ENCODE measurements around the gene SAMD14. TPM values are rescaled to one million over a fixed set of nuclear protein-coding genes. Genes with fewer than 3 reads are reported as not detected.

Gene SAMD14
- total and polyA plus RNA-seq, 11 donors = 0.44 to 3.9 (median 1.2) TPM

- intact Hi-C loops (cut with DNase I) = loop anchor here in 2 of 10 donors (5.0 kb wide), 2 partner anchors 64 to 74 kb away; no protein-coding TSS in a partner anchor
These were observed 46.8 kb upstream of the SAMD14 start for GRCh38 chr17:50176559-50177357.

GRCh38 chr17:50175035-50175807 lies 45.3 kb upstream of the SAMD14 start:
- TF ChIP-seq, protein P1, sequence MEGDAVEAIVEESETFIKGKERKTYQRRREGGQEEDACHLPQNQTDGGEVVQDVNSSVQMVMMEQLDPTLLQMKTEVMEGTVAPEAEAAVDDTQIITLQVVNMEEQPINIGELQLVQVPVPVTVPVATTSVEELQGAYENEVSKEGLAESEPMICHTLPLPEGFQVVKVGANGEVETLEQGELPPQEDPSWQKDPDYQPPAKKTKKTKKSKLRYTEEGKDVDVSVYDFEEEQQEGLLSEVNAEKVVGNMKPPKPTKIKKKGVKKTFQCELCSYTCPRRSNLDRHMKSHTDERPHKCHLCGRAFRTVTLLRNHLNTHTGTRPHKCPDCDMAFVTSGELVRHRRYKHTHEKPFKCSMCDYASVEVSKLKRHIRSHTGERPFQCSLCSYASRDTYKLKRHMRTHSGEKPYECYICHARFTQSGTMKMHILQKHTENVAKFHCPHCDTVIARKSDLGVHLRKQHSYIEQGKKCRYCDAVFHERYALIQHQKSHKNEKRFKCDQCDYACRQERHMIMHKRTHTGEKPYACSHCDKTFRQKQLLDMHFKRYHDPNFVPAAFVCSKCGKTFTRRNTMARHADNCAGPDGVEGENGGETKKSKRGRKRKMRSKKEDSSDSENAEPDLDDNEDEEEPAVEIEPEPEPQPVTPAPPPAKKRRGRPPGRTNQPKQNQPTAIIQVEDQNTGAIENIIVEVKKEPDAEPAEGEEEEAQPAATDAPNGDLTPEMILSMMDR (IDR thresholded peaks at IDR 0.05) = no peak
- TF ChIP-seq POLR2A (IDR thresholded peaks at IDR 0.05) = no peak
- DNase-seq (peak in 3 of 5 donors; percentile 22 to 56 (median 45)), ATAC-seq (no peak)
- WGBS, 4 donors = 86 to 94% (median 91%) methylated on average over 16 of the region's 16 CpGs
- Histone ChIP-seq H3K9me3 (no peaks in the 10 kb centered on the region), H3K36me3 (peaks cover 0 to 6% (median 0%) of the 10 kb centered on the region in 9 donors), H3K27ac (peak overlapping the region in 9 of 12 donors; percentile 7 to 95 (median 83)), H3K27me3 (no peaks in the 10 kb centered on the region), H3K4me3 (no peak overlapping the region), H3K4me1 (peaks cover 0 to 85% (median 46%) of the 10 kb centered on the region in 12 donors)
- intact Hi-C loops (cut with DNase I) = loop anchor here in 2 of 10 donors (5.0 kb wide), 2 partner anchors 63 to 73 kb away; no protein-coding TSS in a partner anchor

More at GRCh38 chr17:50176559-50177357, 46.8 kb upstream of the SAMD14 start:
- TF ChIP-seq POLR2A (IDR thresholded peaks at IDR 0.05) = no peak
- TF ChIP-seq, protein P1 (IDR thresholded peaks at IDR 0.05) = peak in 5 of 12 donors; percentile 6 to 38 (median 18)
- peaks cover 0 to 69% (median 42%) of the 10 kb centered on the region in 12 donors for H3K4me1 ChIP-seq
- no peaks in the 10 kb centered on the region for H3K36me3 ChIP-seq
- peak in 1 of 4 donors; percentile 10 for ATAC-seq
- no peak overlapping the region for H3K4me3 ChIP-seq
- WGBS, 4 donors = 69 to 80% (median 74%) methylated on average over 19 to 20 of the region's 20 CpGs
- DNase-seq = peak in 3 of 5 donors; percentile 39 to 52 (median 44)
- no peaks in the 10 kb centered on the region for H3K9me3 ChIP-seq
- H3K27ac ChIP-seq = peak overlapping the region in 11 of 12 donors; percentile 52 to 95 (median 84)
- H3K27me3 ChIP-seq = no peaks in the 10 kb centered on the region

- no peak overlapping the region for H3K4me3 ChIP-seq
- H3K36me3 ChIP-seq = peaks cover 0 to 9% (median 0%) of the 10 kb centered on the region in 9 donors
- ATAC-seq = no peak
- peak in 3 of 5 donors; percentile 10 to 47 (median 15) for DNase-seq
- intact Hi-C loops (cut with DNase I) = no loop called here
- peaks cover 0 to 85% (median 46%) of the 10 kb centered on the region in 12 donors for H3K4me1 ChIP-seq
- no peaks in the 10 kb centered on the region for H3K9me3 ChIP-seq
- WGBS, 4 donors = 77 to 82% (median 78%) methylated on average over 6 of the region's 6 CpGs
- TF ChIP-seq, protein P1 (IDR thresholded peaks at IDR 0.05) = no peak
- TF ChIP-seq POLR2A (IDR thresholded peaks at IDR 0.05) = no peak
- no peaks in the 10 kb centered on the region for H3K27me3 ChIP-seq
- peak overlapping the region in 7 of 12 donors; percentile 16 to 84 (median 77) for H3K27ac ChIP-seq
These were observed 44.5 kb upstream of the SAMD14 start for GRCh38 chr17:50174444-50174843.

Data from heart left ventricle (tissue), 16 donors.